Measurements from ENCODE around the gene TRIAP1.
"Not testable (repeated sequence)": the region's sequence is repeated elsewhere in the genome, so short reads cannot be mapped to it uniquely, and the experiment has no call there.

Gene TRIAP1

GRCh38 chr12:120460157-120460556, 14.0 kb upstream of the TRIAP1 start:
- DNase-seq (ENCODE audit: low read depth, low spot score): no peak
- H3K4me3 ChIP-seq (ENCODE audit: low read depth, low read length): no peak overlapping the region
- TF ChIP-seq CTCF (IDR thresholded peaks at IDR 0.05; ENCODE audit: low read depth, low read length): no peak
- in situ Hi-C loops (cut with HindIII; ENCODE audit: low sequenced_read_pairs): no loop called here

GRCh38 chr12:120457133-120457532, 10.9 kb upstream of the TRIAP1 start:
- in situ Hi-C loops (cut with HindIII; ENCODE audit: low sequenced_read_pairs): no loop called here
- DNase-seq (ENCODE audit: low read depth, low spot score): no peak
- no peak overlapping the region for H3K4me3 ChIP-seq (ENCODE audit: low read depth, low read length)
- TF ChIP-seq CTCF (IDR thresholded peaks at IDR 0.05; ENCODE audit: low read depth, low read length): peak; percentile 40

- H3K4me3 ChIP-seq (ENCODE audit: low read depth, low read length): no peak overlapping the region
- no peak for TF ChIP-seq CTCF (IDR thresholded peaks at IDR 0.05; ENCODE audit: low read depth, low read length)
- no peak for DNase-seq (ENCODE audit: low read depth, low spot score)
- in situ Hi-C loops (cut with HindIII; ENCODE audit: low sequenced_read_pairs): no loop called here
These were observed 9.1 kb upstream of the TRIAP1 start for GRCh38 chr12:120455302-120455701.

GRCh38 chr12:120453977-120454376, 7.8 kb upstream of the TRIAP1 start:
- in situ Hi-C loops (cut with HindIII; ENCODE audit: low sequenced_read_pairs): no loop called here
- peak; percentile 20 for DNase-seq (ENCODE audit: low read depth, low spot score)
- TF ChIP-seq CTCF (IDR thresholded peaks at IDR 0.05; ENCODE audit: low read depth, low read length): peak; percentile 79
- no peak overlapping the region for H3K4me3 ChIP-seq (ENCODE audit: low read depth, low read length)

- TF ChIP-seq CTCF (IDR thresholded peaks at IDR 0.05; ENCODE audit: low read depth, low read length): no peak
- in situ Hi-C loops (cut with HindIII; ENCODE audit: low sequenced_read_pairs): no loop called here
- no peak overlapping the region for H3K4me3 ChIP-seq (ENCODE audit: low read depth, low read length)
- DNase-seq (ENCODE audit: low read depth, low spot score): no peak
These were observed 7.0 kb upstream of the TRIAP1 start for GRCh38 chr12:120453060-120453750.

- in situ Hi-C loops (cut with HindIII; ENCODE audit: low sequenced_read_pairs); DNase-seq (ENCODE audit: low read depth, low spot score): not testable (repeated sequence)
These were observed 6.3 kb upstream of the TRIAP1 start for GRCh38 chr12:120452524-120452923.

GRCh38 chr12:120447992-120448391, 1.8 kb upstream of the TRIAP1 start:
- TF ChIP-seq CTCF (IDR thresholded peaks at IDR 0.05; ENCODE audit: low read depth, low read length): no peak
- in situ Hi-C loops (cut with HindIII; ENCODE audit: low sequenced_read_pairs): no loop called here
- DNase-seq (ENCODE audit: low read depth, low spot score): no peak
- H3K4me3 ChIP-seq (ENCODE audit: low read depth, low read length): no peak overlapping the region

More at GRCh38 chr12:120452524-120452923, 6.3 kb upstream of the TRIAP1 start:
- not testable (repeated sequence) for H3K4me3 ChIP-seq (ENCODE audit: low read depth, low read length)

- DNase-seq (ENCODE audit: low read depth, low spot score); in situ Hi-C loops (cut with HindIII; ENCODE audit: low sequenced_read_pairs): not testable (repeated sequence)
- peak overlapping the region; percentile 98 for H3K4me3 ChIP-seq (ENCODE audit: low read depth, low read length)
These were observed 627 bp upstream of the TRIAP1 start for GRCh38 chr12:120446844-120447178.
